HepG2 (cell line): ENCODE results near the gene COG1. TPM values are rescaled to one million over a fixed set of nuclear protein-coding genes. Genes with fewer than 3 reads are reported as not detected.

ENCODE experiments used
- CREB1 ChIP-seq, 2 experiments: fragments of 450-650 bp in 1 of 2; IDR thresholded peaks; 2 replicates each; pipeline ENCODE4 v1.6.1; 2016 to 2017; ENCODE audit warnings: control low read depth in 1 of 2, mild to moderate bottlenecking in 1 of 2, missing compliant biosample characterization in 1 of 2, missing genetic modification characterization in 1 of 2
- GTF3A ChIP-seq: sonication (generic); formaldehyde crosslinking; conservative IDR thresholded peaks from 2 replicates; pipeline ENCODE4 v1.4.0; 2020; ENCODE audit warnings: mild to moderate bottlenecking, missing genetic modification reagents
- JUN ChIP-seq: sonication (generic); formaldehyde crosslinking; IDR thresholded peaks from 2 replicates; pipeline ENCODE4 v1.4.0; 2020; ENCODE audit warnings: mild to moderate bottlenecking, missing genetic modification reagents
- KAT2B ChIP-seq: fragments of 150-350 bp; IDR thresholded peaks from 2 replicates; pipeline ENCODE4 v1.6.1; 2014; ENCODE audit warnings: low read depth, low read length, borderline replicate concordance
- NAIF1 ChIP-seq: sonication (generic); formaldehyde crosslinking; IDR thresholded peaks from 2 replicates; pipeline ENCODE4 v1.5.0; 2020; ENCODE audit warnings: mild to moderate bottlenecking, missing genetic modification reagents, borderline replicate concordance
- NCOA1 ChIP-seq: sonication (generic); formaldehyde crosslinking; IDR thresholded peaks from 2 replicates; pipeline ENCODE4 v1.9.0; 2021; ENCODE audit warnings: missing genetic modification reagents
- SIX4 ChIP-seq: sonication (generic); formaldehyde crosslinking; IDR thresholded peaks from 2 replicates; pipeline ENCODE4 v1.4.0; 2020; ENCODE audit warnings: missing genetic modification reagents
- SNAI1 ChIP-seq: sonication (generic); formaldehyde crosslinking; IDR thresholded peaks from 2 replicates; pipeline ENCODE4 v1.5.0; 2020; ENCODE audit warnings: mild to moderate bottlenecking, missing genetic modification reagents, borderline replicate concordance
- SP4 ChIP-seq: sonication (generic); formaldehyde crosslinking; IDR thresholded peaks from 2 replicates; pipeline ENCODE4 v1.8.1; 2023; ENCODE audit warnings: mild to moderate bottlenecking, missing genetic modification reagents
- YEATS2 ChIP-seq: sonication (generic); formaldehyde crosslinking; IDR thresholded peaks from 2 replicates; pipeline ENCODE4 v1.4.0; 2020; ENCODE audit warnings: missing genetic modification reagents, borderline replicate concordance
- ZFP82 ChIP-seq: sonication (generic); formaldehyde crosslinking; IDR thresholded peaks from 2 replicates; pipeline ENCODE4 v1.5.1; 2020; ENCODE audit warnings: mild to moderate bottlenecking, missing genetic modification reagents, borderline replicate concordance
- ZNF230 ChIP-seq: sonication (generic); formaldehyde crosslinking; IDR thresholded peaks from 2 replicates; pipeline ENCODE4 v1.4.0; 2020; ENCODE audit warnings: mild to moderate bottlenecking, missing genetic modification reagents
- ZNF549 ChIP-seq: sonication (generic); formaldehyde crosslinking; IDR thresholded peaks from 2 replicates; pipeline ENCODE4 v1.5.0; 2020; ENCODE audit warnings: missing genetic modification reagents
- ZNF747 ChIP-seq: sonication (generic); formaldehyde crosslinking; IDR thresholded peaks from 2 replicates; pipeline ENCODE4 v1.8.1; 2023; ENCODE audit warnings: missing genetic modification reagents, mild to moderate bottlenecking, borderline replicate concordance
- ZNF792 ChIP-seq: IDR thresholded peaks from 2 replicates; pipeline ENCODE4 v1.6.1; 2016
- polyA plus RNA-seq, 8 experiments: library from polyadenylated mRNA; depleted of rRNA in 3 of 8; stranded (reverse) in 7 of 8; unstranded in 1 of 8; fragments of >200 nt; fragmentation: Illumina TruSeq in 4 of 8; extraction: Trizol in 4 of 8; gene quantifications; 2 replicates each; pipeline versions ENCODE4 v1.2.1 to v1.2.3, GENCODE V29; 2011 to 2016; ENCODE audit warnings: low read depth in 4 of 8, missing spikeins in 1 of 8, mixed read lengths in 1 of 8; ENCODE audit not compliant: insufficient read depth in 1 of 8
- total RNA-seq, 5 experiments: library from RNA; depleted of rRNA; stranded (reverse); fragments of >200 nt; fragmentation: Illumina TruSeq; extraction: Trizol; gene quantifications; 2 replicates each; pipeline ENCODE4 v1.2.3, GENCODE V29; 2016; ENCODE audit warnings: low read depth in 1 of 5
- TF ChIP-seq, protein P1 (sequence below): sonication (generic); formaldehyde crosslinking; IDR thresholded peaks from 2 replicates; pipeline ENCODE4 v1.4.0; 2020; ENCODE audit warnings: missing genetic modification reagents, borderline replicate concordance
- TF ChIP-seq, protein P2 (sequence below): sonication (generic); formaldehyde crosslinking; IDR thresholded peaks from 2 replicates; pipeline ENCODE4 v1.4.0; 2020; ENCODE audit warnings: missing genetic modification reagents, mild to moderate bottlenecking, borderline replicate concordance
- TF ChIP-seq, protein P3 (sequence below): sonication (generic); formaldehyde crosslinking; IDR thresholded peaks from 2 replicates; pipeline ENCODE4 v1.8.0; 2022; ENCODE audit warnings: mild to moderate bottlenecking, missing genetic modification reagents, borderline replicate concordance
- TF ChIP-seq, protein P4 (sequence below): IDR thresholded peaks from 2 replicates; pipeline ENCODE4 v1.6.1; 2016
- TF ChIP-seq, protein P5 (sequence below): sonication (generic); IDR thresholded peaks from 2 replicates; pipeline ENCODE4 v1.6.1; 2016; ENCODE audit warnings: low read depth, borderline replicate concordance

COG1 gene
- total and polyA plus RNA-seq, 2 of the 13 experiments (the other 11 are each of a cell fraction or from before 2014, with no cell fraction given), result 36.6 to 39.7 TPM

DNA sequence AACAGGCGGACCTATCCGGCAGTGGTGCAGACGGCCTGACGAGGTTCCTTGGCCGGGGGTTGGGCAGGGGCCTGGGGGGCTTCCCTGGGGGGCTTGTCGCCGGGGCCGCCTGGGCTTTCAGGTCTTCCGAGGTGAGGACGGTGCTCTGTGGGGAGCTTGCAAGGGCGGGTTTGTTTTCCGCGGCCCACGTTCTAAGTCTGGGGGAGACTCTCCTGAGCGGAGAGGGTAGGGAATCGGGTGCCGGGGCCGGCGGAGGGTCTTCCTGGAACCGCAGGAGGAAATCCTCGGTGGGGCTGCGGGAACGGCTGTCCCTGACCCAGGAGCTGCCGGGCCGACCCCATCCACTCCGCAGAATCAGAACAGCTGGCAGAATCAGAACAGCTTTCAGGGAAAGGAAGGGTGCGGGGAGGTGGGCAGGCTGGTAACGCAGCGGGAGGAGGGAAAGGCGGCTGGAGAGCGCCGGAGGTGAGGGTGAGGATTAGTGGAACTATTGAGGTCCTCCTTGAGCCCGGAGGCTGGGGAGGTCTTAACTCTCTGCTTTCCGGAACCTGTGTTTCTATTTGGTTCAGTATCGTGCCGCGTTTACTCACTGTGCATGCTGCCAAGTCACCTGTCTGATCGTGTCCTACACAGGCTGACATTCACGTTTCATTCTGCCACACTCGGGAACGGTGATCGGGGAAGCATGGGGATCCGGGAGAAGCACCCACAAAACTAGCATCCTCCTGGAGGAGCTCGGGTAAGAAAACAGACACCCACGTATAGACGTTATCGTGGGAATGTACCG is 39.9 kb downstream of the COG1 start (continued):
- no peak for TF ChIP-seq CREB1 (IDR thresholded peaks at IDR 0.05)
- no peak for TF ChIP-seq CREB1 (CRISPR knock-in tag; IDR thresholded peaks at IDR 0.05)
- no peak for TF ChIP-seq ZFP82
- TF ChIP-seq, protein P1, sequence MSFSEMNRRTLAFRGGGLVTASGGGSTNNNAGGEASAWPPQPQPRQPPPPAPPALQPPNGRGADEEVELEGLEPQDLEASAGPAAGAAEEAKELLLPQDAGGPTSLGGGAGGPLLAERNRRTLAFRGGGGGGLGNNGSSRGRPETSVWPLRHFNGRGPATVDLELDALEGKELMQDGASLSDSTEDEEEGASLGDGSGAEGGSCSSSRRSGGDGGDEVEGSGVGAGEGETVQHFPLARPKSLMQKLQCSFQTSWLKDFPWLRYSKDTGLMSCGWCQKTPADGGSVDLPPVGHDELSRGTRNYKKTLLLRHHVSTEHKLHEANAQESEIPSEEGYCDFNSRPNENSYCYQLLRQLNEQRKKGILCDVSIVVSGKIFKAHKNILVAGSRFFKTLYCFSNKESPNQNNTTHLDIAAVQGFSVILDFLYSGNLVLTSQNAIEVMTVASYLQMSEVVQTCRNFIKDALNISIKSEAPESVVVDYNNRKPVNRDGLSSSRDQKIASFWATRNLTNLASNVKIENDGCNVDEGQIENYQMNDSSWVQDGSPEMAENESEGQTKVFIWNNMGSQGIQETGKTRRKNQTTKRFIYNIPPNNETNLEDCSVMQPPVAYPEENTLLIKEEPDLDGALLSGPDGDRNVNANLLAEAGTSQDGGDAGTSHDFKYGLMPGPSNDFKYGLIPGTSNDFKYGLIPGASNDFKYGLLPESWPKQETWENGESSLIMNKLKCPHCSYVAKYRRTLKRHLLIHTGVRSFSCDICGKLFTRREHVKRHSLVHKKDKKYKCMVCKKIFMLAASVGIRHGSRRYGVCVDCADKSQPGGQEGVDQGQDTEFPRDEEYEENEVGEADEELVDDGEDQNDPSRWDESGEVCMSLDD (CRISPR knock-in tag), result no peak
- no peak for TF ChIP-seq NAIF1 (CRISPR knock-in tag)
- no peak for TF ChIP-seq ZNF792 (CRISPR knock-in tag)
- TF ChIP-seq, protein P2, sequence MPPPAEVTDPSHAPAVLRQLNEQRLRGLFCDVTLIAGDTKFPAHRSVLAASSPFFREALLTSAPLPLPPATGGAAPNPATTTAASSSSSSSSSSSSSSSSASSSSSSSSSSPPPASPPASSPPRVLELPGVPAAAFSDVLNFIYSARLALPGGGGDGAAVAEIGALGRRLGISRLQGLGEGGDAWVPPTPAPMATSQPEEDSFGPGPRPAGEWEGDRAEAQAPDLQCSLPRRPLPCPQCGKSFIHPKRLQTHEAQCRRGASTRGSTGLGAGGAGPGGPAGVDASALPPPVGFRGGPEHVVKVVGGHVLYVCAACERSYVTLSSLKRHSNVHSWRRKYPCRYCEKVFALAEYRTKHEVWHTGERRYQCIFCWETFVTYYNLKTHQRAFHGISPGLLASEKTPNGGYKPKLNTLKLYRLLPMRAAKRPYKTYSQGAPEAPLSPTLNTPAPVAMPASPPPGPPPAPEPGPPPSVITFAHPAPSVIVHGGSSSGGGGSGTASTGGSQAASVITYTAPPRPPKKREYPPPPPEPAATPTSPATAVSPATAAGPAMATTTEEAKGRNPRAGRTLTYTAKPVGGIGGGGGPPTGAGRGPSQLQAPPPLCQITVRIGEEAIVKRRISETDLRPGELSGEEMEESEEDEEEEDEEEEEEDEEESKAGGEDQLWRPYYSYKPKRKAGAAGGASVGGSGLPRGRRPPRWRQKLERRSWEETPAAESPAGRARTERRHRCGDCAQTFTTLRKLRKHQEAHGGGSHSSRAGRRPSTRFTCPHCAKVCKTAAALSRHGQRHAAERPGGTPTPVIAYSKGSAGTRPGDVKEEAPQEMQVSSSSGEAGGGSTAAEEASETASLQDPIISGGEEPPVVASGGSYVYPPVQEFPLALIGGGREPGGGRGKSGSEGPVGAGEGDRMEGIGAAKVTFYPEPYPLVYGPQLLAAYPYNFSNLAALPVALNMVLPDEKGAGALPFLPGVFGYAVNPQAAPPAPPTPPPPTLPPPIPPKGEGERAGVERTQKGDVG (CRISPR knock-in tag), result no peak
- no peak for TF ChIP-seq NCOA1 (CRISPR knock-in tag)
- TF ChIP-seq ZNF549 (CRISPR knock-in tag), result no peak
- no peak for TF ChIP-seq KAT2B
- no peak for TF ChIP-seq SIX4 (CRISPR knock-in tag)
- TF ChIP-seq SP4 (CRISPR knock-in tag), result no peak
- TF ChIP-seq, protein P3, sequence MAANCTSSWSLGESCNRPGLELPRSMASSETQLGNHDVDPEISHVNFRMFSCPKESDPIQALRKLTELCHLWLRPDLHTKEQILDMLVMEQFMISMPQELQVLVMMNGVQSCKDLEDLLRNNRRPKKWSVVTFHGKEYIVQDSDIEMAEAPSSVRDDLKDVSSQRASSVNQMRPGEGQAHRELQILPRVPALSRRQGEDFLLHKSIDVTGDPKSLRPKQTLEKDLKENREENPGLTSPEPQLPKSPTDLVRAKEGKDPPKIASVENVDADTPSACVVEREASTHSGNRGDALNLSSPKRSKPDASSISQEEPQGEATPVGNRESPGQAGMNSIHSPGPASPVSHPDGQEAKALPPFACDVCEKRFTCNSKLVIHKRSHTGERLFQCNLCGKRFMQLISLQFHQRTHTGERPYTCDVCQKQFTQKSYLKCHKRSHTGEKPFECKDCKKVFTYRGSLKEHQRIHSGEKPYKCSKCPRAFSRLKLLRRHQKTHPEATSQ, result no peak
- no peak for TF ChIP-seq JUN (CRISPR knock-in tag)
- TF ChIP-seq GTF3A (CRISPR knock-in tag), result no peak
- no peak for TF ChIP-seq YEATS2 (CRISPR knock-in tag)
- TF ChIP-seq, protein P4, sequence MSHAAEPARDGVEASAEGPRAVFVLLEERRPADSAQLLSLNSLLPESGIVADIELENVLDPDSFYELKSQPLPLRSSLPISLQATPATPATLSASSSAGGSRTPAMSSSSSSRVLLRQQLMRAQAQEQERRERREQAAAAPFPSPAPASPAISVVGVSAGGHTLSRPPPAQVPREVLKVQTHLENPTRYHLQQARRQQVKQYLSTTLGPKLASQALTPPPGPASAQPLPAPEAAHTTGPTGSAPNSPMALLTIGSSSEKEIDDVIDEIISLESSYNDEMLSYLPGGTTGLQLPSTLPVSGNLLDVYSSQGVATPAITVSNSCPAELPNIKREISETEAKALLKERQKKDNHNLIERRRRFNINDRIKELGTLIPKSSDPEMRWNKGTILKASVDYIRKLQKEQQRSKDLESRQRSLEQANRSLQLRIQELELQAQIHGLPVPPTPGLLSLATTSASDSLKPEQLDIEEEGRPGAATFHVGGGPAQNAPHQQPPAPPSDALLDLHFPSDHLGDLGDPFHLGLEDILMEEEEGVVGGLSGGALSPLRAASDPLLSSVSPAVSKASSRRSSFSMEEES (CRISPR knock-in tag), result no peak
- 0 out of 2 replicates have a peak, but pooled peaks have one; percentile 58 for TF ChIP-seq ZNF747 (CRISPR knock-in tag)
- TF ChIP-seq, protein P5, sequence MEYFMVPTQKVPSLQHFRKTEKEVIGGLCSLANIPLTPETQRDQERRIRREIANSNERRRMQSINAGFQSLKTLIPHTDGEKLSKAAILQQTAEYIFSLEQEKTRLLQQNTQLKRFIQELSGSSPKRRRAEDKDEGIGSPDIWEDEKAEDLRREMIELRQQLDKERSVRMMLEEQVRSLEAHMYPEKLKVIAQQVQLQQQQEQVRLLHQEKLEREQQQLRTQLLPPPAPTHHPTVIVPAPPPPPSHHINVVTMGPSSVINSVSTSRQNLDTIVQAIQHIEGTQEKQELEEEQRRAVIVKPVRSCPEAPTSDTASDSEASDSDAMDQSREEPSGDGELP, result no peak
- TF ChIP-seq ZNF230 (CRISPR knock-in tag), result no peak
- no peak for TF ChIP-seq SNAI1 (CRISPR knock-in tag)
